ENCODE measurements around the gene ELAVL1. TPM values are rescaled to one million over a fixed set of nuclear protein-coding genes. Genes with fewer than 3 reads are reported as not detected.

ELAVL1 gene
- total and polyA plus RNA-seq, 9 of the 15 experiments (the other 6 are each of a cell fraction or from before 2014, with no cell fraction given): 4.3 to 172 (median 69.2) TPM

- TF ChIP-seq, protein P1, sequence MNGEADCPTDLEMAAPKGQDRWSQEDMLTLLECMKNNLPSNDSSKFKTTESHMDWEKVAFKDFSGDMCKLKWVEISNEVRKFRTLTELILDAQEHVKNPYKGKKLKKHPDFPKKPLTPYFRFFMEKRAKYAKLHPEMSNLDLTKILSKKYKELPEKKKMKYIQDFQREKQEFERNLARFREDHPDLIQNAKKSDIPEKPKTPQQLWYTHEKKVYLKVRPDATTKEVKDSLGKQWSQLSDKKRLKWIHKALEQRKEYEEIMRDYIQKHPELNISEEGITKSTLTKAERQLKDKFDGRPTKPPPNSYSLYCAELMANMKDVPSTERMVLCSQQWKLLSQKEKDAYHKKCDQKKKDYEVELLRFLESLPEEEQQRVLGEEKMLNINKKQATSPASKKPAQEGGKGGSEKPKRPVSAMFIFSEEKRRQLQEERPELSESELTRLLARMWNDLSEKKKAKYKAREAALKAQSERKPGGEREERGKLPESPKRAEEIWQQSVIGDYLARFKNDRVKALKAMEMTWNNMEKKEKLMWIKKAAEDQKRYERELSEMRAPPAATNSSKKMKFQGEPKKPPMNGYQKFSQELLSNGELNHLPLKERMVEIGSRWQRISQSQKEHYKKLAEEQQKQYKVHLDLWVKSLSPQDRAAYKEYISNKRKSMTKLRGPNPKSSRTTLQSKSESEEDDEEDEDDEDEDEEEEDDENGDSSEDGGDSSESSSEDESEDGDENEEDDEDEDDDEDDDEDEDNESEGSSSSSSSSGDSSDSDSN (IDR thresholded peaks at IDR 0.05; ENCODE audit: borderline replicate concordance in 1 of 2, low read depth in 2 of 2, low read length in 2 of 2): no peak
- no peak for TF ChIP-seq ZZZ3 (IDR thresholded peaks at IDR 0.05)
- no peak for TF ChIP-seq E4F1 (CRISPR knock-in tag; IDR thresholded peaks at IDR 0.05; ENCODE audit: borderline replicate concordance)
- no peak for TF ChIP-seq TOE1 (IDR thresholded peaks at IDR 0.05; ENCODE audit: borderline replicate concordance)
- TF ChIP-seq TOE1 (CRISPR knock-in tag; IDR thresholded peaks at IDR 0.05; ENCODE audit: borderline replicate concordance, low read depth): no peak
- no peak for TF ChIP-seq ZNF707 (CRISPR knock-in tag; conservative IDR thresholded peaks at IDR 0.05)
- no peak for TF ChIP-seq SIN3B (IDR thresholded peaks at IDR 0.05; ENCODE audit: low read depth)
- TF ChIP-seq, protein P2, sequence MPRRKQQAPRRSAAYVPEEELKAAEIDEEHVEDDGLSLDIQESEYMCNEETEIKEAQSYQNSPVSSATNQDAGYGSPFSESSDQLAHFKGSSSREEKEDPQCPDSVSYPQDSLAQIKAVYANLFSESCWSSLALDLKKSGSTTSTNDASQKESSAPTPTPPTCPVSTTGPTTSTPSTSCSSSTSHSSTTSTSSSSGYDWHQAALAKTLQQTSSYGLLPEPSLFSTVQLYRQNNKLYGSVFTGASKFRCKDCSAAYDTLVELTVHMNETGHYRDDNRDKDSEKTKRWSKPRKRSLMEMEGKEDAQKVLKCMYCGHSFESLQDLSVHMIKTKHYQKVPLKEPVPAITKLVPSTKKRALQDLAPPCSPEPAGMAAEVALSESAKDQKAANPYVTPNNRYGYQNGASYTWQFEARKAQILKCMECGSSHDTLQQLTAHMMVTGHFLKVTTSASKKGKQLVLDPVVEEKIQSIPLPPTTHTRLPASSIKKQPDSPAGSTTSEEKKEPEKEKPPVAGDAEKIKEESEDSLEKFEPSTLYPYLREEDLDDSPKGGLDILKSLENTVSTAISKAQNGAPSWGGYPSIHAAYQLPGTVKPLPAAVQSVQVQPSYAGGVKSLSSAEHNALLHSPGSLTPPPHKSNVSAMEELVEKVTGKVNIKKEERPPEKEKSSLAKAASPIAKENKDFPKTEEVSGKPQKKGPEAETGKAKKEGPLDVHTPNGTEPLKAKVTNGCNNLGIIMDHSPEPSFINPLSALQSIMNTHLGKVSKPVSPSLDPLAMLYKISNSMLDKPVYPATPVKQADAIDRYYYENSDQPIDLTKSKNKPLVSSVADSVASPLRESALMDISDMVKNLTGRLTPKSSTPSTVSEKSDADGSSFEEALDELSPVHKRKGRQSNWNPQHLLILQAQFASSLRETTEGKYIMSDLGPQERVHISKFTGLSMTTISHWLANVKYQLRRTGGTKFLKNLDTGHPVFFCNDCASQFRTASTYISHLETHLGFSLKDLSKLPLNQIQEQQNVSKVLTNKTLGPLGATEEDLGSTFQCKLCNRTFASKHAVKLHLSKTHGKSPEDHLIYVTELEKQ (CRISPR knock-in tag; IDR thresholded peaks at IDR 0.05): no peak
- TF ChIP-seq FOXA3 (CRISPR knock-in tag; conservative IDR thresholded peaks at IDR 0.05 in 1 of 2, IDR thresholded peaks at IDR 0.05 in 1 of 2): no peak
- TF ChIP-seq NR3C1 (CRISPR knock-in tag; IDR thresholded peaks at IDR 0.05): no peak
- TF ChIP-seq SUPT5H (IDR thresholded peaks at IDR 0.05): peak; percentile 84; the same call in 1 of the 2 replicates
- TF ChIP-seq KLF13 (tag; IDR thresholded peaks at IDR 0.05; ENCODE audit: borderline replicate concordance, low read depth): no peak
- no peak for TF ChIP-seq ZNF239 (CRISPR knock-in tag; IDR thresholded peaks at IDR 0.05)
- no peak for TF ChIP-seq E2F3 (CRISPR knock-in tag; IDR thresholded peaks at IDR 0.05)
- no peak for TF ChIP-seq ATF3 (IDR thresholded peaks at IDR 0.05)
- TF ChIP-seq ATF3 (CRISPR knock-in tag; conservative IDR thresholded peaks at IDR 0.05): 0 out of 2 replicates have a peak, but pooled peaks have one; percentile 41
These were observed 45.0 kb upstream of the ELAVL1 start (continued) for GRCh38 chr19:8050274-8051096.
